Measurements from ENCODE around the gene LMAN2L.

LMAN2L gene

DNA sequence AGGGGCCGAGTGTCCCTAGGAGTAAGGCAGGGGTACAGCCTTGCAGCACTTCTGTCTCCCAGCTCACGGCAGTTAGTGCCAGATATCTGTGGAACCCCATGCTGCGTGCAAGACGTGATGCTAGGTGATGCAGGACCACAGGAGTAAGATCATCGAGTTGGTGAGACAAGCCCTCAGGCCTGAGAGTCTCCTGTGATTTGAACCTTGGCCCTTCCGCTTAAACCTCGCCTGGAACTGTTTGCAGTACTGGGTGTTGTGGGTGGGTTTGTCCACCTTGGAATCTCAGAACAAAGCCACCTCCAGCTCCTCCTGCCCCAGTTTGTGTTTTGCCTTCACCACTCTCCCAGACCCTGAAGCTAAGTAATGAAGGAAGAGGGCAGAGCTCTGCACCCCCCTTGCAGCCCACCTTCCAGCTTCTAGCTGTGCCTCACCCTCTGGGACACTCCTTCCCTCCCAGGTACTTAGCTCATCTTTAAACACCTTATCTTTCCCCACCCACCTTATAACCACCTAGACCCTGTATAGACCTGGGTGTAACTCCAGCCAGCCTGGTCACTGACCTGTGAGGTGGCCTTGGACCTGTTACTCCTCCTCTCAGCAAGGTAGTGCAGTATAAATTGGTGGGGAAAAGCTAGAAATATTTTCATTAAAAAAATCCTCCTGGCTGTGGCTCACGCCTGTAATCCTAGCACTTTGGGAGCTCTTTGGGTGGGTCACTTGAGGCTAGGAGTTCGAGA, 27.4 kb upstream of the LMAN2L start:
- no peaks in the 10 kb centered on the region for H3K9me3 ChIP-seq (ENCODE audit: insufficient read depth, low read length)
- no peak overlapping the region for H3K9ac ChIP-seq (ENCODE audit: insufficient read length, low read depth)
- DNase-seq (ENCODE audit: low read depth, low spot score) = no peak
- TF ChIP-seq YY1 (IDR thresholded peaks at IDR 0.05; ENCODE audit: insufficient read depth, insufficient read length) (no peak), SUZ12 (IDR thresholded peaks at IDR 0.05; ENCODE audit: extremely low read depth, insufficient read depth, insufficient read length) (no peak), ZNF274 (IDR thresholded peaks at IDR 0.05; ENCODE audit: low read depth, low read length) (no peak)
- peaks cover 6% of the 10 kb centered on the region for H3K36me3 ChIP-seq (ENCODE audit: insufficient read depth, insufficient read length, low read length)
- H3K4me3 ChIP-seq (ENCODE audit: insufficient read length, low read depth) = no peak overlapping the region
- H3K27me3 ChIP-seq (ENCODE audit: insufficient read depth, insufficient read length) = no peaks in the 10 kb centered on the region
- H3K4me1 ChIP-seq (ENCODE audit: insufficient read depth, insufficient read length) = peaks cover 20% of the 10 kb centered on the region

DNA sequence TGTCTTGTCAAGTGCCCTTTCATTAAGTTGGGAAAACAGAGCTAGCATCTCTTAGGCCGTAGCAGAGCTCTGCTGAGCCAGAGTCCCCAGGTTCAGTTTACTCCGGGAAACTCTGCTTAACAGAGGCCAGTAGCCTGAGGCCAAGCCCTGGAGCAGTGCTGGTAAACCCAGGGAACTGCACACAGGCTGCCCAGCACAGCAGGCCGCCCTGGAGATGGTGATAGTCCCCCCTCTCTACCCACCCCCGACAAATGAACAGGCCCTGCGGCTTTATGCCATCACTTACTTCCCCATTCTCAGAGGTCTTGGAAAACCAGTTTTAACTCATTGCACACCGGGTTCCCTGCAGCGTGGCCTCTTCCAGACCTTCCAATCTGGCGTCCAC, 24.4 kb upstream of the LMAN2L start:
- DNase-seq (ENCODE audit: low read depth, low spot score) = no peak
- peaks cover 9% of the 10 kb centered on the region for H3K4me1 ChIP-seq (ENCODE audit: insufficient read depth, insufficient read length)
- H3K4me3 ChIP-seq (ENCODE audit: insufficient read length, low read depth) = peak overlapping the region; percentile 81
- peak overlapping the region; percentile 66 for H3K9ac ChIP-seq (ENCODE audit: insufficient read length, low read depth)
- no peaks in the 10 kb centered on the region for H3K9me3 ChIP-seq (ENCODE audit: insufficient read depth, low read length)
- H3K27me3 ChIP-seq (ENCODE audit: insufficient read depth, insufficient read length) = no peaks in the 10 kb centered on the region
- no peak for TF ChIP-seq YY1 (IDR thresholded peaks at IDR 0.05; ENCODE audit: insufficient read depth, insufficient read length)
- TF ChIP-seq SUZ12 (IDR thresholded peaks at IDR 0.05; ENCODE audit: extremely low read depth, insufficient read depth, insufficient read length) = no peak
- no peak for TF ChIP-seq ZNF274 (IDR thresholded peaks at IDR 0.05; ENCODE audit: low read depth, low read length)
- H3K36me3 ChIP-seq (ENCODE audit: insufficient read depth, insufficient read length, low read length) = no peaks in the 10 kb centered on the region

DNA sequence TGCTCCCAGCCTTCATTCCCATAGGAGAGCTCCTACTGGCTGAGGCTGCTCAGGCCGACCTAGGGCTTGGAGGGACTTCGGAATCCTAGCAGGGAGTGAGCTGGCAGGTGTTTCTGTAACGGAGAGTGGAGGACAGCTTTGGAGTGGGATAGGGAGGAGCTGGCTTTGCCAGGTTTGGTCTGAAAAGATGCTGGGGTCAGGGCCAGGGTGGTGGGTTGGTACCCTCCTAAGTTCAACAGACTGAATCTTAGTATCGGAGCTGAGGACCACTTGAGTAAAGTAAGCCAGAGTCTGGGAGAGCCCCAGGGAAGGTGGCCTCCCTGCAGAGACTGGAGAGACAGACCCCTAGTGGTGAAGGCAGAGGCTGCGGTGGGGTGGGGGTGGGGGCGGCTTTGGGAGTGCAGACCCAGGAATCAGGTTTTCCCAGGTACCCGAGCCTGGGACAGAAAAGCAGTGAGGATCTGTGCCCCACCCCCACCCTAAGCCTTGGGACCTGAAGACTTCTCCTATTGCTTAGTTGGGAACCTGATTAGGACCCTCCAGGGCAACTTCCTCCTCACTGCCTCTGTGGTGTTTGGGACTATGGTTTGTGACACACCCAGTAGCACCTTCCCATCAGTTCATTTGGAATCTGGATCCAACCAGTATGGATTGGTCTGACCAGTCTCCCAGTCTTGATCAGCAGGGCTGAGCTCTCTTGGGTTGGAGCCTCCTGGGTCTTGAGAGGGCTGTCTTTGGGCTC, 23.8 kb upstream of the LMAN2L start:
- no peaks in the 10 kb centered on the region for H3K36me3 ChIP-seq (ENCODE audit: insufficient read depth, insufficient read length, low read length)
- H3K9ac ChIP-seq (ENCODE audit: insufficient read length, low read depth) = peak overlapping the region; percentile 66
- TF ChIP-seq YY1 (IDR thresholded peaks at IDR 0.05; ENCODE audit: insufficient read depth, insufficient read length) (no peak), SUZ12 (IDR thresholded peaks at IDR 0.05; ENCODE audit: extremely low read depth, insufficient read depth, insufficient read length) (no peak)
- H3K27me3 ChIP-seq (ENCODE audit: insufficient read depth, insufficient read length) = no peaks in the 10 kb centered on the region
- peak overlapping the region; percentile 81 for H3K4me3 ChIP-seq (ENCODE audit: insufficient read length, low read depth)
- DNase-seq (ENCODE audit: low read depth, low spot score) = no peak
- no peaks in the 10 kb centered on the region for H3K9me3 ChIP-seq (ENCODE audit: insufficient read depth, low read length)
- peaks cover 9% of the 10 kb centered on the region for H3K4me1 ChIP-seq (ENCODE audit: insufficient read depth, insufficient read length)

DNA sequence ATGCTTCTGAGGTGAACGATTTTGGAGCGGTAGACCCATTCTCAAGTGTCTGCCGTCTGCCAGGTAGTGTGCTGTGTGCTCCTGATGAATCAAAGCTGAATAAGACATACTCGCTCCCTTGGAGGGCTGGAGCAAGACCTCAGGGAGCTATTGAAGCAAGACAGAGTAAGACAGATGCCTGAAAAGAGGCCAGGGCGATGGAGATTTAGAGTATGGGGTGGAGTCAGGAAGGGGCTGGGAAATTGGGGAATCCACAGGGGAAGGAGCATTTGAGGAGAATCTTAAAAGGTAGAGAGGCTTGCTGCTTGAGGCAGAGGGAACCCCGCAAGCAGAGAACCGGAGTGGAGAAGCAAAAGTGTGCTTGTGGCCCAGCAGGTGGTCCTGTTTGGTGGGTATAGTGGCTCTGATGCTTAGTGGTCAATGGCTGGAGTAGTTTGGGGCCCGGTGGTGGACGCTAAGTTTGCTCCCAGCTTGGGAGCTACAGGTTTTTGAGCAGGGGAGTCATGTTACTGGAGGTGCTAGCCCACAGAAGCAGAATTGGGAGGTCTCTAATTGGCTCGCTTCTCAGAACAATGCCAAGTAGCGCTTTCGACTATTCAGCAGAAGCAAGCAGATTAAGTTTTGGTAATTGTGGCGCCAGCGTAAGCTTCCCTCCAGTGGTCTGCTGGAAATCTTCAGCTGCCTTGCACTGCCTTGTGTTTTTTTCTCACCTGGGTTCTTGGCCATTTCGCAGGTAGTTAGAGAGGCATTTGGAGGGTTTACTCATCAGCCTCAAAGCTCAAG, 22.9 kb upstream of the LMAN2L start:
- TF ChIP-seq YY1 (IDR thresholded peaks at IDR 0.05; ENCODE audit: insufficient read depth, insufficient read length) = no peak
- TF ChIP-seq SUZ12 (IDR thresholded peaks at IDR 0.05; ENCODE audit: extremely low read depth, insufficient read depth, insufficient read length) = no peak
- no peak for TF ChIP-seq ZNF274 (IDR thresholded peaks at IDR 0.05; ENCODE audit: low read depth, low read length)
- H3K27me3 ChIP-seq (ENCODE audit: insufficient read depth, insufficient read length) = no peaks in the 10 kb centered on the region
- DNase-seq (ENCODE audit: low read depth, low spot score) = no peak
- no peaks in the 10 kb centered on the region for H3K9me3 ChIP-seq (ENCODE audit: insufficient read depth, low read length)
- H3K4me3 ChIP-seq (ENCODE audit: insufficient read length, low read depth) = peak overlapping the region; percentile 81
- peak overlapping the region; percentile 92 for H3K9ac ChIP-seq (ENCODE audit: insufficient read length, low read depth)
- H3K36me3 ChIP-seq (ENCODE audit: insufficient read depth, insufficient read length, low read length) = no peaks in the 10 kb centered on the region
- peaks cover 7% of the 10 kb centered on the region for H3K4me1 ChIP-seq (ENCODE audit: insufficient read depth, insufficient read length)

DNA sequence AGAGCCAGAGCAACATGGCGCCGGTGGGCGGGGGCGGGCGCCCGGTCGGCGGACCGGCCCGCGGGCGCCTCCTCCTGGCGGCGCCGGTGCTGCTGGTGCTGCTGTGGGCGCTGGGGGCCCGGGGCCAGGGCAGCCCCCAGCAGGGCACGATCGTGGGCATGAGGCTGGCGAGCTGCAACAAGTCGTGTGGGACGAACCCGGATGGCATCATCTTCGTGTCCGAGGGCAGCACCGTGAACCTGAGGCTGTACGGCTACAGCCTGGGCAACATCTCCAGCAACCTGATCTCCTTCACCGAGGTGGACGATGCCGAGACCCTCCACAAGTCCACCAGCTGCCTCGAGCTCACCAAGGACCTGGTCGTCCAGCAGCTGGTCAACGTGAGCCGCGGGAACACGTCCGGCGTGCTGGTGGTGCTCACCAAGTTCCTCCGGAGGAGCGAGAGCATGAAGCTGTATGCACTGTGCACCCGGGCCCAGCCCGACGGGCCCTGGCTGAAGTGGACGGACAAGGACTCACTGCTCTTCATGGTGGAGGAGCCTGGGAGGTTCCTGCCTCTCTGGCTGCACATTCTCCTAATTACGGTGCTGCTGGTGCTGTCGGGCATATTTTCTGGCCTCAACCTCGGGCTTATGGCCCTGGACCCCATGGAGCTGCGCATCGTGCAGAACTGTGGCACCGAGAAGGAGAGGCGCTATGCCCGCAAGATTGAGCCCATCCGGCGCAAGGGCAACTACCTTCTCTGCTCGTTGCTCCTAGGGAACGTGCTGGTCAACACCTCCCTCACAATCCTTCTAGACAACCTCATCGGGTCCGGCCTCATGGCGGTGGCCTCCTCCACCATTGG, 21.3 kb upstream of the LMAN2L start:
- H3K4me3 ChIP-seq (ENCODE audit: insufficient read length, low read depth) = peak overlapping the region; percentile 81
- TF ChIP-seq YY1 (IDR thresholded peaks at IDR 0.05; ENCODE audit: insufficient read depth, insufficient read length) (no peak), SUZ12 (IDR thresholded peaks at IDR 0.05; ENCODE audit: extremely low read depth, insufficient read depth, insufficient read length) (no peak), ZNF274 (IDR thresholded peaks at IDR 0.05; ENCODE audit: low read depth, low read length) (no peak)
- H3K9me3 ChIP-seq (ENCODE audit: insufficient read depth, low read length) = no peaks in the 10 kb centered on the region
- H3K27me3 ChIP-seq (ENCODE audit: insufficient read depth, insufficient read length) = no peaks in the 10 kb centered on the region
- peak overlapping the region; percentile 92 for H3K9ac ChIP-seq (ENCODE audit: insufficient read length, low read depth)
- no peak for DNase-seq (ENCODE audit: low read depth, low spot score)
- no peaks in the 10 kb centered on the region for H3K36me3 ChIP-seq (ENCODE audit: insufficient read depth, insufficient read length, low read length)
- peaks cover 7% of the 10 kb centered on the region for H3K4me1 ChIP-seq (ENCODE audit: insufficient read depth, insufficient read length)

- peak within 1 kb of the TSS; percentile 92 for H3K9ac ChIP-seq (ENCODE audit: insufficient read length, low read depth)
- H3K4me1 ChIP-seq (ENCODE audit: insufficient read depth, insufficient read length) = peaks cover 4% of the 10 kb centered on the region
- H3K36me3 ChIP-seq (ENCODE audit: insufficient read depth, insufficient read length, low read length) = no peaks in the 10 kb centered on the region
- H3K27me3 ChIP-seq (ENCODE audit: insufficient read depth, insufficient read length) = no peaks in the 10 kb centered on the region
- peak; percentile 88 for DNase-seq (ENCODE audit: low read depth, low spot score)
- TF ChIP-seq ZNF274 (IDR thresholded peaks at IDR 0.05; ENCODE audit: low read depth, low read length) (no peak), YY1 (IDR thresholded peaks at IDR 0.05; ENCODE audit: insufficient read depth, insufficient read length) (peak; percentile 23)
- H3K9me3 ChIP-seq (ENCODE audit: insufficient read depth, low read length) = no peaks in the 10 kb centered on the region
- peak within 1 kb of the TSS; percentile 81 for H3K4me3 ChIP-seq (ENCODE audit: insufficient read length, low read depth)
Observed at GRCh38 chr2:96760036-96760985, 20.4 kb upstream of the LMAN2L start, which contains the start of gene CNNM4. Gene CNNM4 (plus strand): TSS chr2:96760902. CDS start chr2:96761000, 98 bp downstream.
